KG1 (cell line): Measurements from ENCODE around the gene UTY.

ENCODE experiments used
- DNase-seq: peaks from one replicate; lab custom pipeline; 2025; lab: John Stamatoyannopoulos, UW

The UTY gene

GRCh38 chrY:13415556-13415955, 64.3 kb downstream of the UTY start:
- DNase-seq = no peak

DNA sequence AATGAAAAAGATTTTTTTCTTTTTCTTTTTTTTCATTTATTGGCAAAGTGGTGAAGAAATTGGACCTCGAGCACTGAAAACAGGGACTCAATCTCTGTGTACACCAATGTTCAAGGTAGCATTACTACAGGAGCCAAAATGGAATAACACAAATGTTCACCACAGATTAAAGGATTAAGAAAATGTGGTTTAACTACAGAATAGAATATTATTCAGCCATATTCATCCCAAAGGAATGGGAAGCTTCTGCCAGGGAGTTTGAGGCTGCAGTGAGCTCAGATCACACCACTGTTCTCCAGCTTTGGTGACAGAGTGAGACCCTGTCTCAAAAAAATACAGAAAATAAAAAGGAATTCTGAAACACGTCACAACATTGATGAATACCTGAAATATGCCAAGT, 81.0 kb downstream of the UTY start:
- no peak for DNase-seq

DNA sequence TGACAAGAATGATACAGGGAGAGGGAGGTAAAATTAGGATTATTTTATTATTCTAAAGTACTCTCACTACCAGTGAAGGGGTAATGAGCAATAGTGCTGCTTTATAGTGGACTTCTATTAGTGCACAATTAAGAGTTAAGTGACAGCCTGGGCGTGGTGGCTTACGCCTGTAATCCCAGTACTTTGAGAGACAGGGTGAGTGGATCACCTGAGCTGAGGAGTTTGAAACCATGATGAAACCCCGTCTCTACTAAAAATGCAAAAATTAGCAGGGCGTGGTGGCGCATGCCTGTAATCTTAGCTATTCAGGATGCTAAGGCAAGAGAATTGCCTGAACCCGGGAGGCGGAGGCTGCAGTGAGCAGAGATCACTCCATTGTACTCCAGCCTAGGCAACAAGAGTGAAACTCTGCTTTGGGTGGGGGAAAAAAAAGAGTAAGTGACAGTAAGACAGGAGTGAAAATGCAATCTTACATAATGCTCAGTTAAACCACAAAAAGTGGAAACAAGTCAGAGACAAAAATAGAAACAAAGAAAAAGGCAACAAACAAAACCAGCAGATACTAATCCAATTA, 98.6 kb downstream of the UTY start:
- DNase-seq = no peak

DNA sequence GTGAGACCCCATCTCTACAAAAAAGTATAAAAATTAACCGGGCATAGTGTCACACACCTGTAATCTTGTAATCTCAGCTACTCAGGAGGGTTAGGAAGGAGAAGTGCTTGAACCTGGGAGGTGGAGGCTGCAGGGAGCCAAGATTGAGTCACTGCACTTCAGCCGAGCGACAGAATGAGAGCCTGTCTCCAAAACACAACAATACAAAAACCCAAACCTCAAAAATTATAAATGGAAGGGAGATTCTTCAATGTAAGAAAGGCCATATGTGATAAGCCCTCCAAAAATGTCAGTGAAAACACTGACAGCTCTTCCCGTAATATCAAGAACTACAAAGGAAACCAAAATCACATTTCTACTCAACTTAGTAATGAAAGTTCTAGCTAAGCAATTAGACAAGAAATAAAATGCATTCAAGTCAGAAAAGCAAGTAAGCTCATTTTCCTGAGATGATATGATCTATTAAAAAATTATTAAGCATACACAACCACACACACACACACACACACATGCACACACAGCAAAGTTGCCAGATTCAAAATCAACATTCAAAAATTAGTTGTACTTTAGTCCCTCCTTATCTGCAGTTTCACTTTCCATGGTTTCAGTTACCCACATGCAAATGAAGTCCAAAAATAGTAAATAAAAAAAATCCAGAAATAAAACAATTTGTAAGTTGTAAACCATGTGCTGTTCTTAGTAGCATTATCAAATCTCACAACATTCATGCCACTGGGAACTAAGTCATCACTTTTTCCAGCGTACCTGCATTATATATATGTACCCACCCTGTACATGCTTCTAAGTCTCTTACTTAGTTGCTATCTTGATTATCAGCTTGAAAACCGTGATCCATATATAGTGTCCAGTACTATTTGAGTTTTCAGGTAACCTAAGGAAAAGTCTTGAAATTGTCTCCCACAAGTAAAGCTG, 108.7 kb downstream of the UTY start:
- no peak for DNase-seq

- DNase-seq = no peak
Observed at GRCh38 chrY:13370245-13370644, 109.6 kb downstream of the UTY start.

- DNase-seq = no peak
Observed at GRCh38 chrY:13368513-13368845, 111.4 kb downstream of the UTY start.

- no peak for DNase-seq
Observed at GRCh38 chrY:13363641-13364040, 116.2 kb downstream of the UTY start.

GRCh38 chrY:13362662-13363061, 117.2 kb downstream of the UTY start:
- no peak for DNase-seq

DNA sequence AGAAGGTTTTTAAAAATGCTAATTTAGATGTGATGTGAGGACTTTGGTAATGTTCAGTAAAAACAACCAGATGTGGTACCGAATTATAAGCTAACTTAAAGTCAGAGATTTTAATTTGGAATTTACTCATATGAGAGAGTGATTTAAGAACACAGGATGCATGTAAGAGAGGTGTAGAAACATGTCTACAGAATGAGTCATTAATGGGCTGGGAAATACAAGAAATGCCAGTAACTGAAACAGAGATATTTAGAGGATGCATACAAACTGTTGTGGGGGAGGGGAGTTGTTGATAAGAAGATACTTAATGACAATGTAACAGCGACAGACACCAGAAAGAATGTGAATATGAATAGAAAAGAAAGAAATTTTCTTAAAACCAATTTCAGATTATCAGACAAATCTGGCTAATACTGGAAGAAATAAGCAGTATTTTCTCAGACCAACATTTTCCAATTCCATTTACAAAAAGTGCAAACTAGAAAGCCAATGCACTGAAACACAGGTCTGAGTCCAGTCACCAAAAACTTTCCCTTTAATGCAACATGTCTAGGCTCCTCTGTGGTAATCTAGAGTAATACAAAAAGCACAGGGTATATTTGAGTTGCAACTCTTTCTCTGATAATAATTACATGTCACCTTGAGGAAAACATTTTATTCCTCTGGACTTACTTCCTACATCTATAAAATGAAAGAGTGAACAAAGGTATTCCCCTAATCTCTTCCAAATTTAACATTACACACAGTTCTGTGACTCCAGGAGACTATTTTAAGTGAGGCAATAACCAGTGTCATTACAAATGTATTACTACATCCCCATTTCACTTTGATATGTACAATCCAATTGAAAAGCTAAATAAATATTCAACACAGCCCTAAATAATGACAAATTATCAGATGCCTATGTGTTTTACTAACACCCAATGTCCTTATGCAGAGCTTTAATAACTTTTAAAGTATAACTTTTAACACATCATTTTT, 117.9 kb downstream of the UTY start:
- DNase-seq = no peak

DNA sequence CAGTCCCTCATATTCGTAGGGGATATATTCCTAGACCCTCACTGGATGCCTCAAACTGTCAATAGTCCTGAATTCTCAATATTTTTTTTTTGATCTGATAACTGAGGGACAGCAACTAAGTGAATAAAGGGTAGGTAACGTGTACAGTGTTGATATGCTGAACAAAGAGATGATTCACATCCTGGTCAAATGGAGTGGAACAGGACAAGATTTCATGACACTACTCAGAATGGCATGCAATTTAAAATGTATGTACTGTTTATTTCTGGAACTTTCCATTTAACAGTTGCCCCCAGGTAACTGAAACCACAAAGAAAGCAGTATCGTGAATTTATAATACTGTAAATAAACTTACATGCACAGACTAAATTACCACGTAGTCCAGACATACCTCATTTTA, 128.4 kb downstream of the UTY start:
- no peak for DNase-seq

GRCh38 chrY:13347106-13347505, 132.7 kb downstream of the UTY start:
- no peak for DNase-seq

DNA sequence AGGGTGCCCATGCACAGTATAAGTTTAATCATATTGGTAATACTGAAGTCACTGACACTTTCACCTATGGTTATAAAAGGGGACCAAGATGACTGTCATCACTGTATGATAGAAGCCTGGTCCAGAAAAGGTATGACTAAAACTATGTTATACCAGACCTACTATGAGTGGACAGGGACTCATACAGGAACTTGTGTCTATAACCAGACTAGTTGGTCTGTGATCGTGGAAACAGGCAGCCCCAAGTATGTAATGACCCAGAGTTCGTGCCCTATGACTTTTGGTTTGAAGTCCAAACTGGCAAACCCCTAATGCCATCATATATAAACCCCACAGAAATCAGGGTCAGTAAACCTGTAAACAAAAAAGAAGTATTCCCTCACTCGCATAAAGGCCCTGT, 134.3 kb downstream of the UTY start:
- no peak for DNase-seq

DNA sequence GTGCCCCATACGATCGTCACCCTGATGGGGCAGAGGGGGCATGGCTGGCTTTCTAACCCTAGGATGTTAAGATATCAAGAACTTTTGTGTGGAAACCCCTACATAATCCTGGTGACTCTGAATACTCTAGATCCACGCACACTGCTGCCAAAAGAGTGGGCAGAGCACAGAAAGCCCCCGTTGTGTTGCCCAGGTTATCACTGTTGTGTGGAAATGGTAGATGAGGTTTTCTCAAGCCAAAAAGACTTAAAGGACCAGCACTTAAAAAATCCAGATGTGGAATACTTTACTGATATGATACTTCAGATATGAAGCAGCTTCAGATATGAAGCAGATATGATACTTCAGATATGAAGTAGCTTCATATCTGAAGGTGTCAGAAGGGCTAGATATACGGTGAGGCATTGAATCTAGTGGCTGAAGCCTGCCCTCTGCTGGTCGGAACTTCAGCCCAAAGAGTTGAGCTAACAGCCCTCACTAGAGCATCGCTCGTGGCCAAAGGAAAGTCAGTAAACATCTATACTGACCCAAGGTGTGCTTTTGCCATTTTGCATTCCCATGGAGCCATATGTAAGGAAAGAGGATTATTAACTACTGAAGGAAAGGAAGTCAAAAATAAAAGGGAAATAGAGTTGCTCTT, 136.4 kb downstream of the UTY start:
- peak; percentile 0 for DNase-seq

DNA sequence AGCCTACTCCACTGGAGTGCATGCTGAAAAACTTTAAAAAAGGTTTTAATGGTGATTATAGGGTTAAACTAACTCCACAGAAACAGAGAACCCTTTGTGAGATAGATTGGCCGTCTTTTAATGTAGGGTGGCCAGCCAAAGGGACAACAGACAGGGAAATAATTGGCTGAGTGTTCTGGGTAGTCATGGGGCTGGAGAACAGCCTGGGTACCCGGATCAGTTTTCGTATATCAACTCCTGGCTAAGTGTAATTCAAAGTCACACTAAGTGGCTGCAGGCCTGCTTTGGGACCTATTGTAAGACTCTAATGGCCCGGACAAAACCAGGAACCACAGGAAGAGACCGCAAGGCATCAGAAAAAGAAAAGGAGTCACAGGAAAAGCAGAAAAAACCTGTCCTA, 139.9 kb downstream of the UTY start:
- no peak for DNase-seq

- no peak for DNase-seq
Observed at GRCh38 chrY:13339381-13339780, 140.5 kb downstream of the UTY start.

DNA sequence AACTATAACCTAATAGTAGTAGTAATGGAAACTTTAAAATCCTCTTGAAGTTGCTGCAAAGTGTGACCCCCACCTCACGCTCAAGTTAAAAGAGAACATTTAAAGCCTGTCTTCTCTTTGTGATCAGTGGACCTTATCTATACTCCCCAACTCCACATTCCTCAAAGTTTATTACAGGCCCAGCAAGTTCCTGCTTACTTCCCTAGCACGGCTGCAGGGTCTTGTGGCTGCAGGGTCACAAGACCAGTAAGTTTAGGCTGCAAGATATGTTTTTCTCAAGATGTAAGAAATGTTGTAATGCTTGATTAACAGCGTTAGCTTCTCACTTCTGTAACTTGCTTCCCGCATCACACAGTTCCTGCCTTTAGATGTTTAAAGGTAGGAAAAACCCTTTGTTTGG, 141.1 kb downstream of the UTY start:
- no peak for DNase-seq

DNA sequence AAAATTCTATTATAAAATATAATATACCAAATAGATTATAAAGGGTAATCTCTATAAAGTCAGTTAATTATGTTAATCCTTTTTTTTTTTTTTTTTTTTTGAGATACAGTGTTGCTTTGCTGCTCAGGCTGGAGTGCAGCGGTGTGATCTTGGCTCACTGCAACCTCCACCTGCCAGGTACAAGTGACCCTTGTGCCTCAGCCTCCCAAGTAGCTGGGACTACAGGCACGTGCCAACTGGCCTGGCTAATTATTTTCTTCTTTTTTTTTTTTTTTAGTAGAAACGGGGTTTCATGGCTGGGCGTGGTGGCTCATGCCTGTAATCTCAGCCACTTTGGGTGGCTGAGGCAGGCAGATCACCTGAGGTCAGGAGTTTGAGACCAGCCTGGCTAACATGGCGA, 141.9 kb downstream of the UTY start:
- no peak for DNase-seq

- no peak for DNase-seq
Observed at GRCh38 chrY:13333791-13334190, 146.0 kb downstream of the UTY start.

GRCh38 chrY:13330651-13331050, 149.2 kb downstream of the UTY start:
- no peak for DNase-seq

GRCh38 chrY:13312966-13313365, 166.9 kb downstream of the UTY start:
- DNase-seq = no peak

- no peak for DNase-seq
Observed at GRCh38 chrY:13307959-13308358, 171.9 kb downstream of the UTY start.

DNA sequence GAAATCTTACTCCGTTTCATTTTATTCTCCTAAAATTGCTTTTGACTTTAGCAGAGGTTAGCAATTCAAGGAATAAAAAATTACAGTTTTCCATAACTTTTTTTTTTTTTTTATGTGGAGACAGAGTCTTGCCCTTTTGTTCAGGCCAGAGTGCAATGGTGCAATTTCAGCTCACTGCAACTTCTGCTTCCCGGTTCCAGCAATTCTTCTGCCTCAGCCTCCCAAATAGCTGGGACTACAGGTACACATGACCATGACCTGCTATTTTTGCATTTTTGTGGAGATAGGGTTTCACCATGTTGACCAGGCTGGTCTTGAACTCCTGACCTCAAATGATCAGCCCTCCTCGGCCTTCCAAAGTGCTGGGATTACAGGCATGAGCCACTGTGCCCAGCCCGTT, 179.0 kb downstream of the UTY start:
- no peak for DNase-seq
